Nephron (organoid): ENCODE measurements around the gene MIDN.

Source experiments
- H3K27ac Mint-ChIP-seq, 3 experiments: 2 replicates each; pipeline ENCODE4 v1.8.0; 2020; ENCODE audit warnings: mixed read lengths in 3 of 3, mild to moderate bottlenecking in 2 of 3, moderate library complexity in 1 of 3
- H3K27me3 Mint-ChIP-seq: 2 replicates; pipeline ENCODE4 v1.8.0; 2021; ENCODE audit warnings: low read depth, mild to moderate bottlenecking, moderate library complexity, mixed read lengths
- H3K36me3 Mint-ChIP-seq: 2 replicates; pipeline ENCODE4 v1.8.0; 2020; ENCODE audit warnings: low read depth, mixed read lengths
- H3K4me1 Mint-ChIP-seq: 2 replicates; pipeline ENCODE4 v1.8.0; 2020; ENCODE audit warnings: mixed read lengths
- H3K4me3 Mint-ChIP-seq, 3 experiments: 2 replicates each; pipeline ENCODE4 v1.8.0; 2020; ENCODE audit warnings: mild to moderate bottlenecking in 3 of 3, mixed read lengths in 3 of 3, moderate library complexity in 2 of 3
- H3K9me3 Mint-ChIP-seq: 2 replicates; pipeline ENCODE4 v1.8.0; 2020; ENCODE audit warnings: mixed read lengths
- CTCF ChIP-seq, 3 experiments: fragments of 200-600 bp; sonication (generic); IDR thresholded peaks; one replicate each; pipeline ENCODE4 v1.5.0; 2021; ENCODE audit warnings: antibody characterized with exemption in 3 of 3; ENCODE audit not compliant: unreplicated experiment in 3 of 3

MIDN gene

GRCh38 chr19:1235625-1236538 is 12.5 kb upstream of the MIDN start:
- no peaks in the 10 kb centered on the region for H3K27me3 Mint-ChIP-seq
- no peak overlapping the region for H3K27ac Mint-ChIP-seq
- H3K9me3 Mint-ChIP-seq: no peaks in the 10 kb centered on the region
- no peak for TF ChIP-seq CTCF (IDR thresholded peaks at IDR 0.05; ENCODE audit: unreplicated experiment in 3 of 3)
- H3K4me3 Mint-ChIP-seq: peak overlapping the region in 2 of 3 experiments; percentile 55 to 69
- H3K36me3 Mint-ChIP-seq: no peaks in the 10 kb centered on the region
- H3K4me1 Mint-ChIP-seq: peaks cover 22% of the 10 kb centered on the region

- no peaks in the 10 kb centered on the region for H3K36me3 Mint-ChIP-seq
- TF ChIP-seq CTCF (IDR thresholded peaks at IDR 0.05; ENCODE audit: unreplicated experiment in 3 of 3): no peak
- H3K4me1 Mint-ChIP-seq: peaks cover 26% of the 10 kb centered on the region
- no peak overlapping the region for H3K27ac Mint-ChIP-seq
- H3K9me3 Mint-ChIP-seq: no peaks in the 10 kb centered on the region
- H3K27me3 Mint-ChIP-seq: no peaks in the 10 kb centered on the region
- H3K4me3 Mint-ChIP-seq: peak overlapping the region in 2 of 3 experiments; percentile 12 to 69
Measured at GRCh38 chr19:1236576-1236975, 11.8 kb upstream of the MIDN start.

GRCh38 chr19:1237027-1237659 is 11.2 kb upstream of the MIDN start:
- Mint-ChIP-seq H3K27ac (no peak overlapping the region), H3K9me3 (no peaks in the 10 kb centered on the region), H3K4me1 (peaks cover 22% of the 10 kb centered on the region), H3K36me3 (no peaks in the 10 kb centered on the region), H3K4me3 (peak overlapping the region; percentile 48 to 78 (median 61)), H3K27me3 (no peaks in the 10 kb centered on the region)
- TF ChIP-seq CTCF (IDR thresholded peaks at IDR 0.05; ENCODE audit: unreplicated experiment in 3 of 3): no peak

- Mint-ChIP-seq H3K4me1 (peaks cover 15% of the 10 kb centered on the region), H3K27me3 (no peaks in the 10 kb centered on the region), H3K27ac (peak within 1 kb of the TSS; percentile 46 to 77 (median 74)), H3K9me3 (no peaks in the 10 kb centered on the region), H3K36me3 (no peaks in the 10 kb centered on the region), H3K4me3 (peak within 1 kb of the TSS; percentile 82 to 86 (median 86))
- no peak for TF ChIP-seq CTCF (IDR thresholded peaks at IDR 0.05; ENCODE audit: unreplicated experiment in 3 of 3)
Measured at GRCh38 chr19:1237754-1238368, 10.5 kb upstream of the MIDN start, which contains the start of gene CBARP. TSS of gene CBARP (minus strand) at chr19:1238005. CDS start at chr19:1236100, 1,905 bp downstream.

GRCh38 chr19:1238369-1239303 is 9.7 kb upstream of the MIDN start:
- no peak for TF ChIP-seq CTCF (IDR thresholded peaks at IDR 0.05; ENCODE audit: unreplicated experiment in 3 of 3)
- peaks cover 20% of the 10 kb centered on the region for H3K4me1 Mint-ChIP-seq
- H3K36me3 Mint-ChIP-seq: no peaks in the 10 kb centered on the region
- H3K27ac Mint-ChIP-seq: peak overlapping the region; percentile 46 to 77 (median 74)
- no peaks in the 10 kb centered on the region for H3K27me3 Mint-ChIP-seq
- H3K9me3 Mint-ChIP-seq: no peaks in the 10 kb centered on the region
- peak overlapping the region; percentile 82 to 86 (median 86) for H3K4me3 Mint-ChIP-seq
